Esophagus muscularis mucosa (tissue), 4 donors: ENCODE data around the gene ATP5F1D. TPM values are rescaled to one million over a fixed set of nuclear protein-coding genes. Genes with fewer than 3 reads are reported as not detected.

ENCODE experiments used
- DNase-seq: peaks from one replicate; pipeline ENCODE4 v3.0.0-alpha.2; 2017; ENCODE audit errors: extremely low spot score
- H3K27ac ChIP-seq, 4 donors: fragments of 200-600 bp; sonication (generic); replicated peaks in 1 of 4; 1 replicate in 3 of 4; 2 replicates in 1 of 4; pipeline ENCODE4 v1.5.1; 2016 to 2019; ENCODE audit warnings: mild to moderate bottlenecking in 1 of 4
- H3K27me3 ChIP-seq, 4 donors: fragments of 200-600 bp; sonication (generic); one replicate each; pipeline versions ENCODE4 v1.5.1 to v1.6.0; 2016 to 2019
- H3K36me3 ChIP-seq, 4 donors: fragments of 200-600 bp; sonication (generic); one replicate each; pipeline ENCODE4 v1.5.1; 2016 to 2019
- H3K4me1 ChIP-seq, 4 donors: fragments of 200-600 bp; sonication (generic); one replicate each; pipeline ENCODE4 v1.5.1; 2016 to 2019
- H3K4me3 ChIP-seq, 4 donors: fragments of 200-600 bp; sonication (generic); 1 replicate in 2 of 4; 2 replicates in 2 of 4; pipeline ENCODE4 v1.5.1; 2016 to 2019; ENCODE audit warnings: mild to moderate bottlenecking in 4 of 4, moderate library complexity in 1 of 4
- H3K9me3 ChIP-seq, 4 donors: fragments of 200-600 bp; sonication (generic); 1 replicate in 3 of 4; 2 replicates in 1 of 4; pipeline ENCODE4 v1.5.1; 2016 to 2019
- EP300 ChIP-seq: sonication (generic); formaldehyde crosslinking; IDR thresholded peaks from one replicate; pipeline ENCODE4 v1.6.1; 2017; ENCODE audit warnings: antibody characterized with exemption
- POLR2A ChIP-seq: fragments of 450-650 bp; IDR thresholded peaks from one replicate; pipeline ENCODE4 v1.6.1; 2017; ENCODE audit warnings: antibody characterized with exemption, moderate library complexity, mild to moderate bottlenecking, low read depth
- POLR2AphosphoS5 ChIP-seq, 2 donors: sonication (generic); formaldehyde crosslinking; IDR thresholded peaks; one replicate each; pipeline ENCODE4 v1.6.1; 2017; ENCODE audit warnings: antibody characterized with exemption in 2 of 2
- WGBS: methylation state at CpG from one replicate; pipeline ENCODE4 v1.1.5; 2018; 5-methylcytosine and 5-hydroxymethylcytosine counted together
- intact Hi-C: fragments of 100-400 bp; cut with DNase I; formaldehyde crosslinking; loops from one replicate; pipeline ENCODE4 v1.15.1; 2023
- total RNA-seq, 4 donors: library from RNA; depleted of rRNA; stranded (reverse); fragments of >200 nt; gene quantifications; one replicate each; pipeline versions ENCODE4 v1.1.0 to v1.2.1, GENCODE V29; 2016
- TF ChIP-seq, protein P1 (sequence below), 3 experiments: fragments of 200-600 bp in 2 of 3; fragments of 450-650 bp in 1 of 3; sonication (generic) in 2 of 3; IDR thresholded peaks; one replicate each; pipeline ENCODE4 v1.5.1; 2017 to 2019; ENCODE audit warnings: antibody characterized with exemption in 3 of 3, mild to moderate bottlenecking in 2 of 3, moderate library complexity in 1 of 3

Gene ATP5F1D
- total RNA-seq, 4 donors from 2014 or later, result 77.5 to 140 (median 109) TPM

GRCh38 chr19:1293782-1294604, 52.4 kb downstream of the ATP5F1D start:
- H3K27ac ChIP-seq, result no peak overlapping the region

More at GRCh38 chr19:1293782-1294604, 52.4 kb downstream of the ATP5F1D start:
- H3K4me1 ChIP-seq, result peaks cover 6 to 12% (median 12%) of the 10 kb centered on the region in 4 donors
- no peak for TF ChIP-seq POLR2A
- TF ChIP-seq, protein P1, sequence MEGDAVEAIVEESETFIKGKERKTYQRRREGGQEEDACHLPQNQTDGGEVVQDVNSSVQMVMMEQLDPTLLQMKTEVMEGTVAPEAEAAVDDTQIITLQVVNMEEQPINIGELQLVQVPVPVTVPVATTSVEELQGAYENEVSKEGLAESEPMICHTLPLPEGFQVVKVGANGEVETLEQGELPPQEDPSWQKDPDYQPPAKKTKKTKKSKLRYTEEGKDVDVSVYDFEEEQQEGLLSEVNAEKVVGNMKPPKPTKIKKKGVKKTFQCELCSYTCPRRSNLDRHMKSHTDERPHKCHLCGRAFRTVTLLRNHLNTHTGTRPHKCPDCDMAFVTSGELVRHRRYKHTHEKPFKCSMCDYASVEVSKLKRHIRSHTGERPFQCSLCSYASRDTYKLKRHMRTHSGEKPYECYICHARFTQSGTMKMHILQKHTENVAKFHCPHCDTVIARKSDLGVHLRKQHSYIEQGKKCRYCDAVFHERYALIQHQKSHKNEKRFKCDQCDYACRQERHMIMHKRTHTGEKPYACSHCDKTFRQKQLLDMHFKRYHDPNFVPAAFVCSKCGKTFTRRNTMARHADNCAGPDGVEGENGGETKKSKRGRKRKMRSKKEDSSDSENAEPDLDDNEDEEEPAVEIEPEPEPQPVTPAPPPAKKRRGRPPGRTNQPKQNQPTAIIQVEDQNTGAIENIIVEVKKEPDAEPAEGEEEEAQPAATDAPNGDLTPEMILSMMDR (IDR thresholded peaks at IDR 0.05), result no peak
- no peak for TF ChIP-seq POLR2AphosphoS5 (IDR thresholded peaks at IDR 0.05)
- no peak for TF ChIP-seq EP300
- intact Hi-C loops, result no loop called here
- 85% methylated on average over 17 of the region's 35 CpGs for WGBS
- no peak overlapping the region for H3K4me3 ChIP-seq
- peaks cover 0 to 81% (median 24%) of the 10 kb centered on the region in 4 donors for H3K27me3 ChIP-seq
- DNase-seq, result no peak
- H3K9me3 ChIP-seq, result no peaks in the 10 kb centered on the region
- no peaks in the 10 kb centered on the region for H3K36me3 ChIP-seq

Other genes with a start within 250 kb of the ATP5F1D start
- under 1 TPM in 2 of 4 donors, not detected in 2; 0.13 to 0.17 TPM for gene GRIN3B, start 241.3 kb upstream of the ATP5F1D start, total RNA-seq
- gene TMEM259, start 220.6 kb upstream of the ATP5F1D start, total RNA-seq, result 100 to 1,000 TPM; 129 to 187 (median 160) TPM
- not detected for gene RNU6-2, start 220.2 kb upstream of the ATP5F1D start, total RNA-seq
- gene CNN2, start 215.1 kb upstream of the ATP5F1D start, total RNA-seq, result 10 to 100 TPM; 47.3 to 98.1 (median 81.3) TPM
- 1 to 10 TPM; 3.9 to 9.5 (median 6.9) TPM for gene ABCA7, start 201.6 kb upstream of the ATP5F1D start, total RNA-seq
- 10 to 100 TPM; 17.8 to 28.3 (median 21.2) TPM for gene ARHGAP45, start 174.6 kb upstream of the ATP5F1D start, total RNA-seq
- 100 to 1,000 TPM in 3 of 4 donors, 10 to 100 TPM in 1; 96.8 to 198 (median 135) TPM for gene POLR2E, start 146.4 kb upstream of the ATP5F1D start, total RNA-seq
- gene GPX4, start 137.8 kb upstream of the ATP5F1D start, total RNA-seq, result 100 to 1,000 TPM; 338 to 386 (median 375) TPM
- 100 to 1,000 TPM in 1 of 4 donors, 10 to 100 TPM in 3; 16.2 to 141 (median 30.5) TPM for gene SBNO2, start 67.5 kb upstream of the ATP5F1D start, total RNA-seq
- gene STK11, start 36.0 kb upstream of the ATP5F1D start, total RNA-seq, result 10 to 100 TPM; 52.2 to 95.7 (median 73.2) TPM
- gene CBARP, start 3.7 kb upstream of the ATP5F1D start, total RNA-seq, result 1 to 10 TPM in 1 of 4 donors, under 1 TPM in 2, not detected in 1; 0.58 to 1.0 (median 0.99) TPM
- 10 to 100 TPM; 20.3 to 72.2 (median 31.8) TPM for gene MIDN, start 6.8 kb downstream of the ATP5F1D start, total RNA-seq
- gene CIRBP, start 27.6 kb downstream of the ATP5F1D start, total RNA-seq, result 100 to 1,000 TPM; 236 to 601 (median 429) TPM
- gene FAM174C, start 33.8 kb downstream of the ATP5F1D start, total RNA-seq, result 10 to 100 TPM; 24.9 to 58.9 (median 43.6) TPM
- not detected for gene EFNA2, start 44.1 kb downstream of the ATP5F1D start, total RNA-seq
- 100 to 1,000 TPM in 1 of 4 donors, 10 to 100 TPM in 3; 85.6 to 110 (median 89.4) TPM for gene NDUFS7, start 142.2 kb downstream of the ATP5F1D start, total RNA-seq
- 10 to 100 TPM in 3 of 4 donors, 1 to 10 TPM in 1; 5.8 to 13.4 (median 11.9) TPM for gene GAMT, start 159.8 kb downstream of the ATP5F1D start, total RNA-seq
- 10 to 100 TPM; 44.9 to 79.4 (median 52.9) TPM for gene DAZAP1, start 165.8 kb downstream of the ATP5F1D start, total RNA-seq
- 1,000 to 10,000 TPM; 1,297 to 2,978 (median 2,171) TPM for gene RPS15, start 196.6 kb downstream of the ATP5F1D start, total RNA-seq
- 1 to 10 TPM in 2 of 4 donors, under 1 TPM in 2; 0.42 to 1.8 (median 1.2) TPM for gene APC2, start 208.4 kb downstream of the ATP5F1D start, total RNA-seq
- 10 to 100 TPM; 21.6 to 43.6 (median 29.8) TPM for gene C19orf25, start 237.5 kb downstream of the ATP5F1D start, total RNA-seq
- gene PCSK4, start 248.6 kb downstream of the ATP5F1D start, total RNA-seq, result 1 to 10 TPM; 1.9 to 5.4 (median 3.3) TPM
- gene REEP6, start 249.4 kb downstream of the ATP5F1D start, total RNA-seq, result 1 to 10 TPM in 1 of 4 donors, under 1 TPM in 2, not detected in 1; 0.23 to 2.3 (median 0.99) TPM